HUES48 (cell line): ENCODE results near the gene NPAS2.

Source experiments
- H3K27ac ChIP-seq: one replicate; pipeline ENCODE4 v1.7.0; 2013; ENCODE audit warnings: low read depth, low read length, inconsistent platforms
- H3K27me3 ChIP-seq: 2 replicates; pipeline ENCODE4 v1.6.1; 2013; ENCODE audit warnings: mild to moderate bottlenecking, low read length; ENCODE audit not compliant: control insufficient read depth, insufficient read depth
- H3K36me3 ChIP-seq: 2 replicates; pipeline ENCODE4 v1.6.1; 2013; ENCODE audit warnings: low read length; ENCODE audit not compliant: control insufficient read depth, insufficient read depth
- H3K4me1 ChIP-seq: 2 replicates; pipeline ENCODE4 v1.6.1; 2013; ENCODE audit warnings: mild to moderate bottlenecking, low read length; ENCODE audit not compliant: control insufficient read depth, insufficient read depth
- H3K4me3 ChIP-seq: 2 replicates; pipeline ENCODE4 v1.5.1; 2013; ENCODE audit warnings: mild to moderate bottlenecking, low read depth, low read length
- H3K9ac ChIP-seq: 2 replicates; pipeline ENCODE4 v1.6.1; 2013; ENCODE audit warnings: mild to moderate bottlenecking, low read depth, low read length, moderate library complexity
- H3K9me3 ChIP-seq: 2 replicates; pipeline ENCODE4 v1.6.1; 2013; ENCODE audit warnings: low read length; ENCODE audit not compliant: control insufficient read depth, insufficient read depth

The NPAS2 gene

DNA sequence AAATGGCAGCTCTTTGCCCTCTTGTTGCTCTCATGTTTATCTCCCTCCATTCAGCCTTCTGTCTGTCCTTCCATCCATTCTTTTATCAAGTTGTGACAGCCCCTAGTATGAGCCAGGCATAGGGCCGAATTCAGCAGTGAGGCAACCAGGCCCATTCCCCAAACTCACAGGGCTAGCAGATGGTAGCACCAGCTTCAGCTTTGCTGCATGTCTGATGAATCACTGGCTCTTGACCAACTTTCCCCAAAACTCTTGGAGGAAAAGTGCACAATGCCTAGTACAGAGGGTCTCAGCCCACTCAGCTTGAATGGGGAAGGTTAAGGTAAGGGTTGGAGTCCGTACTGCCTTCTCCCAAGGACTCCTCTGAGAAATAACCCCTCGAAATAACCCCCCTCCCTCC is 35.7 kb downstream of the NPAS2 start:
- Histone ChIP-seq H3K36me3 (no peaks in the 10 kb centered on the region), H3K9ac (no peak overlapping the region), H3K4me3 (no peak overlapping the region), H3K9me3 (no peaks in the 10 kb centered on the region), H3K27me3 (no peaks in the 10 kb centered on the region), H3K4me1 (0 out of 2 replicates have a peak, but pooled peaks cover 3% of the 10 kb centered on the region), H3K27ac (no peak overlapping the region)

DNA sequence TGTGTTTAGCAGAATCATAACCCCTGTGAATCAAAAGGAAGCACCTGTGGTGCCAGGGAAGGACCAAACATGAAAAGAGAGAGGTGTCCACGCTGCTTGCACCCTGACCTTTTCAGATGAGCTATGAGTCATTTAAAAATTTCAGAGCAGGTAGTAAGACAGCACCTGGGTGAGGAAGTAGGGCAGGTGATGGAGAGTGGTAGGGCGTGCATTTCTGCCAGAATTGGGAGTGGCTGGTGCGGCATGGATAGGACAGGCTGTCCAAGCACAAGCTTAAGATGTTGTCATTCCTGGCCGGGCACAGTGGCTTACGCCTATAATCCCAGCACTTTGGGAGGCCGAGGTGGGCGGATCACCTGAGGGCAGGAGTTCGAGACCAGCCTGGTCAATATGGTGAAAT is 36.8 kb downstream of the NPAS2 start:
- H3K9ac ChIP-seq = no peak overlapping the region
- no peak overlapping the region for H3K4me3 ChIP-seq
- 0 out of 2 replicates have a peak, but pooled peaks cover 3% of the 10 kb centered on the region for H3K4me1 ChIP-seq
- H3K9me3 ChIP-seq = no peaks in the 10 kb centered on the region
- no peaks in the 10 kb centered on the region for H3K27me3 ChIP-seq
- H3K27ac ChIP-seq = no peak overlapping the region
- no peaks in the 10 kb centered on the region for H3K36me3 ChIP-seq

DNA sequence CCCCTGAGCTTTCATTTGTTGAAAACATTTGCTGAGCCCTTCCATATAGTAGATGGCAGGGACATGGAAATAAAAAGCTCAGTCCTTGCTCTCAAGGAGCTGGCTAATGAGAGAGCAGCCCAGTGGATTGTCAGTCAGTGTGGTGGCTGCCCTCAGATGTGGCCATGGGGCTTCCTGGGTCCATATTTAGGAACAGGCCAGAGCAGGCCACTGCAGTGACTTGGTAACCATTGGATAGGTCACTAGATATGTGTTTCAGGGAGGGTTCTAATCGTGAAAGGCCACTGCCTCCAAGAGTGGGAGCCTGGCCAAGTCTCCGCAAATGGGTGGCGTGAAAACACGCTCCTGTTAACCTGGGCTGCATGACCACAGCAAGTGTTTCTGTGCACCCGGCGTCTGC is 37.4 kb downstream of the NPAS2 start:
- H3K27ac ChIP-seq = no peak overlapping the region
- H3K36me3 ChIP-seq = no peaks in the 10 kb centered on the region
- no peak overlapping the region for H3K4me3 ChIP-seq
- H3K4me1 ChIP-seq = 0 out of 2 replicates have a peak, but pooled peaks cover 3% of the 10 kb centered on the region
- no peak overlapping the region for H3K9ac ChIP-seq
- no peaks in the 10 kb centered on the region for H3K9me3 ChIP-seq
- H3K27me3 ChIP-seq = no peaks in the 10 kb centered on the region

DNA sequence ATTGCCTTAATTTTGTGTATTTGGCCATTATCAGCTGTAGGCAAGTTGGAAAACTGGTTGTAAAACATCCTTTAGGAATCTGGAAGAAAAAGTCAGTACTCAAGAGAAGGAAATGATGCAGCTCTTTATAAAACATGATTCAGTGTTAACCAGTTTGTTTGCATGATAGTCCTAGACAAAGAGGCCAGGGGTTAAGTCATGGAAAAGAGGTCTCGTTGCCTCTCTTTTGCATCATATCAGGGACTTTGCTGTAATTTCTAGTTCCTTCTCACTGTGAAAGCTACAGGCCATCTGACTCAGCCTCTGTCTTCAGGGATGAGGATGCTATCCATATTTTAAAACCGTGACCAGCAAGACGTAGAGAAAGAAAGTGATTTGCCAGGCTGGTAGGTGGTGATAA is 38.0 kb downstream of the NPAS2 start:
- Histone ChIP-seq H3K4me3 (no peak overlapping the region), H3K36me3 (no peaks in the 10 kb centered on the region), H3K4me1 (0 out of 2 replicates have a peak, but pooled peaks cover 3% of the 10 kb centered on the region), H3K27me3 (no peaks in the 10 kb centered on the region), H3K27ac (no peak overlapping the region), H3K9me3 (no peaks in the 10 kb centered on the region), H3K9ac (no peak overlapping the region)

DNA sequence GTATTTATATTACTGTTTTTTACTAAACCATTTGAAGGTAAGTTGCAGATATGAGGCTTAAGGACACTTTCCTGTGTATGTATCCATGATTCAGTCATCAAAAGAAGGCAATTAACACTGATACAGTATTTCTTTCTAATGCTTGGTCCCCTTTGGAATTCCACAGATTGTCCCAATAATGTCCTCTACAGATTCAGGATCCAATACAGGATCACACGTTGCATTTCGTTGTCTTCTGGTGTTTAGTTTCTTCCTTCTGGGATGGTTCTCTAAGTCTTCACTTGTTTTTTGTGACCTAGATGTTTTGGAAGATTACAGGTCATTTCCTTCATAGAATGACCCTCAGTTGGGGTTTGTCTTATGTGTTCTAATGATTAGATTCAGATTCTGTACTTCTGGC is 40.0 kb downstream of the NPAS2 start:
- Histone ChIP-seq H3K4me1 (0 out of 2 replicates have a peak, but pooled peaks cover 3% of the 10 kb centered on the region), H3K36me3 (no peaks in the 10 kb centered on the region)

DNA sequence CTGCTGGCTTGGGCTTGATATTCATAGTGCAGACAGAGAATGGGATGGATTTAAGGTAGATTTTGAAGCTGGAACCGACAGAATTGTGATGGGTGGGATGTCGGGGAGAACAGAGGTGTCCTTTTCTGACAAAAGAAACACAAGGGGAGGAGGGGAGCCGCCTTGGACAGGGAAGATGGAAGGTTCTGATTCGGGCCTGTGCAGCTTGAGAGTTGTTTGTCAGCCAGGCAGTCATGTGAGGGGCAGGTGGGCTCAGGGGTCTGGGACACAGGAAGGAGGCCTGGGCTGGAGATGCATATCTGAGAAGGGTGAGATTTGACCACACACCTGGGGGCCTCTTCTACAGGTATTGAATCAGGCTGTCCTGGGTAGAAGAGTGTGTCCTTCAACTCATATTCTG is 41.4 kb downstream of the NPAS2 start:
- H3K27me3 ChIP-seq = no peaks in the 10 kb centered on the region
- H3K4me1 ChIP-seq = 0 out of 2 replicates have a peak, but pooled peaks cover 3% of the 10 kb centered on the region
- H3K27ac ChIP-seq = no peak overlapping the region
- H3K9me3 ChIP-seq = no peaks in the 10 kb centered on the region
- no peak overlapping the region for H3K4me3 ChIP-seq
- H3K9ac ChIP-seq = no peak overlapping the region
- no peaks in the 10 kb centered on the region for H3K36me3 ChIP-seq

More for the DNA sequence above, 40.0 kb downstream of the NPAS2 start:
- H3K27me3 ChIP-seq = no peaks in the 10 kb centered on the region
- H3K9me3 ChIP-seq = no peaks in the 10 kb centered on the region
- H3K27ac ChIP-seq = no peak overlapping the region
- H3K4me3 ChIP-seq = no peak overlapping the region
- H3K9ac ChIP-seq = no peak overlapping the region

DNA sequence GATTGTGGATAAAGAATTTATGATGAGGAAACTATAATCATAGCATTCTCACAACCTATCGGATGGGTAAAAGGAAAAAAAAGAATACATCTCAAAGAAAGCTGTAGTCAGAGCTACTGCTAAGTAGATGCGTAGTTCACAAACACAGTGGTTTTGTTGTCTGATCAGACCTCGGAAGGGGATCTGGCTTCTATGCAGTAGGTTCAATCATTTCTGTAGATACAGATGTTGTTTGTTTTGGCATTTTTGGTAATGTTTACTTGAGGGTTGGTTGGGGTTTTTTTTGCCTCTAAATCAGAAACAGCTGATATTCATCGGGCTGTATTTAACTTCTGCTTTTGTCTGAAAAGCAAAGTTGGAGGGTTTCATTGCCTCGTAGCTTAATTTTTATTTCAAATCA is 42.1 kb downstream of the NPAS2 start:
- H3K36me3 ChIP-seq = no peaks in the 10 kb centered on the region
- H3K4me3 ChIP-seq = no peak overlapping the region
- H3K27me3 ChIP-seq = no peaks in the 10 kb centered on the region
- no peaks in the 10 kb centered on the region for H3K9me3 ChIP-seq
- H3K9ac ChIP-seq = no peak overlapping the region
- H3K27ac ChIP-seq = no peak overlapping the region
- 0 out of 2 replicates have a peak, but pooled peaks cover 3% of the 10 kb centered on the region for H3K4me1 ChIP-seq

DNA sequence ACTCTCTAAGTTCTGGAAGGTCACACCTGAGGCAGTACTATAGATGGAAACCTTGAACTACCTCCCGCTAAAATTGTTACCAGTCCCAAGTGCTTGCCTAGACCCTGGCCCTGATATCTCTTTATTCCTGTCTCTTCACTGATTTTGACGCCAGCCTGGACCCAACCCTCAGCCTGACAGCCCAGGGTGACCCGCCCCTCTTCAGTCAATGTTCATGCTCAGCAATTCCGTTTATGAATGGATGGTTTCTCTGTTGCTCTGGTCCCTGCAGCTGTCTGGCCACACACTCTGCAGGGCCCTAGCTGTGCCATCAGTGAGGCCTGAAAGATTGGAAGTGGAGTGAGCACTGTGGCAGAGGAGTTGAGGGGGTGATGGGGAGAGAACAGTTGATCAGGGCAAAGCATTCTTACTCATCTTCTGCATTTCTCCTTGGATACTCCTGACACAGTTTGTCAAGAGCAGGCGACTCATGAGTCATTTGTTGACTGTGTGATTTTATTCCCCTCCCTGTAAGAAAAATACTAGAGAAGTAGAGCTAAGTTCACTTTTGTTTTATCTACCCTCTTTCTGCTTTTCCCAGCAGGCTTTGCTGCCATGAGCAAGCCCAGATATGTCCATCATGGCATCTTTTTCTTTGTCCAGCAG is 46.0 kb downstream of the NPAS2 start:
- Histone ChIP-seq H3K36me3 (no peaks in the 10 kb centered on the region), H3K27me3 (no peaks in the 10 kb centered on the region), H3K4me1 (no peaks in the 10 kb centered on the region), H3K27ac (no peak overlapping the region), H3K4me3 (no peak overlapping the region), H3K9me3 (peaks cover 7% of the 10 kb centered on the region; the same call in 1 of the 2 replicates), H3K9ac (no peak overlapping the region)

DNA sequence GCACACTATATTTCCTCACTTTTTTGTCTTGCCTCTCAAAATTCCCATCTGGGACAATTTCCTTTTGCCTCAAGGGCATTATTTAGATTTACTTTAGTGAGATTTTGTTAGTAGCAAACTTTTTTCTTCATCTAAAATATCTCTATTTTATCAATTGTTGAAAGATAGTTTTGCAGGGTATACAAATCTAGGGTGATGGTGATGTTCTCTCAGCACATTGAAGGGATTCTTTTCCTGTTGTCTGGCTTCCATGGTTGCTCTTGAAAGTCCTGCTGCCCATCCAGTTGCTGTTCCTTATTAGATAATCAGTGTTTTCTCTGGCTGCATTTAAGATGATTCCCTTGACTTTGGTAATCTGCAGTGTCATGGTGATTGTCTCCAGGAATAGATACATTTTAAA is 48.1 kb downstream of the NPAS2 start:
- Histone ChIP-seq H3K36me3 (no peaks in the 10 kb centered on the region), H3K4me1 (no peaks in the 10 kb centered on the region), H3K27me3 (no peaks in the 10 kb centered on the region), H3K9me3 (peaks cover 7% of the 10 kb centered on the region; the same call in 1 of the 2 replicates), H3K4me3 (no peak overlapping the region), H3K9ac (no peak overlapping the region), H3K27ac (no peak overlapping the region)

DNA sequence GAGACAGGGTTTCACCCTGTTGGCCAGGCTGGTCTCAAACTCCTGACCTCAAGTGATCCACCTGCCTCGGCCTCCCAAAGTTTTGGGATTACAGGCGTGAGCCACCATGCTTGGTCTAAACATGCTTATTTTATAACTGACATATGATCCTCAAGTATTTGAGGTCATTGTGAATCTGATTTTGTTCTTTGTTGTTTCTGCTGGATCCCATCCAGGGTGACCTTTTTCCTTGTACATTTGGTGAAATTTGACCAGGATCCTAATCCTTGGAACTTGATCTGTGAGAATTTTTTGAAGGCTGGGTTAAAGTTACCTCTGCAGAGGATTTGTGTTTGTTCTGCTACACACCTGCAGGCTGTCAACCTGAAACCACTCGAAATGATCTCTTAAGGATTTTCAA is 49.2 kb downstream of the NPAS2 start:
- Histone ChIP-seq H3K27ac (no peak overlapping the region), H3K36me3 (no peaks in the 10 kb centered on the region), H3K9ac (no peak overlapping the region), H3K9me3 (peaks cover 7% of the 10 kb centered on the region; the same call in 1 of the 2 replicates), H3K4me1 (no peaks in the 10 kb centered on the region), H3K27me3 (no peaks in the 10 kb centered on the region), H3K4me3 (no peak overlapping the region)

DNA sequence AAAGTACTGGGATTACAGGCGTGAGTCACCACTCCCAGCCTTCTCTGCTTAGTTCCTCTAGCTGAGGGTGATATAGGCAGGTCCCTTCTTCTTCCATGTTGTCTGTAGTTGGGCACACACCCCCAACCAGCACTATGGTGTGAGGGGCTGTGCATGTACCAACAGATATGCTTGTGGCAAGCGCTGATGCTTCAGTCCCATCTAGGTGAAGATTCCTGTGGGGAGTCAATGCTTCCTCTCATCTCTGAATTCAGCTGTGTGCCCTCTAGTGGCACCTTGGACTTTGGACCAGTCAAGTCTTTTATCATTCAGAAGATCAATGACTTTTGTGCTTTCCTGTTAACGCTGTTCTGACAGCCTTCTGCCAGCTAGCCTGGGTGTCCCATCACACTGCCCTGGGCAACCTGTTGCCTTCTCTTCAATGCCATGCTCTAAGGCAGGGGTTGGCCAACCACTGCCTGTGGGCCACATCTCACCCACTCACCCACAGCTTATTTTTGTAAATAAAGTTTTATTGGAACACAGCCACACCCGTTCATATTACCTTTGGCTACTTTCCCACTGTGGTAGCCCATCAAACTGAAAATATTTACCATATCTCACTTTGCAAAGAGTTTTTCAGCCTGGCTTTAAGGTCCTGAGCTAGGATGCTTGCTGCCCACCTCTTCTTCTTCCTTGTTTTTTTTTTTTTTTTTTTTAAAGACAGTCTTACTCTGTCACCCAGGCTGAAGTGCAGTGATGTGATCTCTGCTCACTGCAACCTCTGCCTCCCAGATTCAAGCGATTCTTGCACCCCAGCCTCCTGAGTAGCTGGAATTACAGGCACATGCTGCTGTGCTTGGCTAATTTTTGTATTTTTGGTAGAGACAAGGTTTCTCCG is 51.0 kb downstream of the NPAS2 start:
- Histone ChIP-seq H3K27ac (no peak overlapping the region), H3K27me3 (no peaks in the 10 kb centered on the region), H3K4me3 (no peak overlapping the region), H3K36me3 (no peaks in the 10 kb centered on the region), H3K4me1 (no peaks in the 10 kb centered on the region; the same call in 1 of the 2 replicates), H3K9me3 (peaks cover 7% of the 10 kb centered on the region; the same call in 1 of the 2 replicates), H3K9ac (no peak overlapping the region)
